ENCODE results near the gene OSBP2.

- TF ChIP-seq L3MBTL2 (conservative IDR thresholded peaks at IDR 0.05) (no peak), NFRKB (IDR thresholded peaks at IDR 0.05) (no peak), ARNT (IDR thresholded peaks at IDR 0.05) (no peak), FOXK2 (IDR thresholded peaks at IDR 0.05) (no peak), SP1 (IDR thresholded peaks at IDR 0.05) (no peak), TARDBP (IDR thresholded peaks at IDR 0.05) (no peak), ZNF384 (IDR thresholded peaks at IDR 0.05) (no peak), ELF4 (IDR thresholded peaks at IDR 0.05) (no peak), PKNOX1 (IDR thresholded peaks at IDR 0.05) (no peak)
Observed at GRCh38 chr22:30927806-30928205, 233.1 kb downstream of the OSBP2 start.
